ENCODE results near the gene APELA. TPM values are rescaled to one million over a fixed set of nuclear protein-coding genes. Genes with fewer than 3 reads are reported as not detected.

APELA gene
- total and polyA plus RNA-seq, 2 of the 13 experiments (the other 11 are each of a cell fraction or from before 2014, with no cell fraction given): not detected

- TF ChIP-seq GMEB2 (CRISPR knock-in tag; IDR thresholded peaks at IDR 0.05; ENCODE audit: low read depth): no peak
- TF ChIP-seq MXD4 (CRISPR knock-in tag; IDR thresholded peaks at IDR 0.05): no peak
- TF ChIP-seq JARID2 (CRISPR knock-in tag; IDR thresholded peaks at IDR 0.05; ENCODE audit: insufficient replicate concordance): no peak
- TF ChIP-seq, protein P1, sequence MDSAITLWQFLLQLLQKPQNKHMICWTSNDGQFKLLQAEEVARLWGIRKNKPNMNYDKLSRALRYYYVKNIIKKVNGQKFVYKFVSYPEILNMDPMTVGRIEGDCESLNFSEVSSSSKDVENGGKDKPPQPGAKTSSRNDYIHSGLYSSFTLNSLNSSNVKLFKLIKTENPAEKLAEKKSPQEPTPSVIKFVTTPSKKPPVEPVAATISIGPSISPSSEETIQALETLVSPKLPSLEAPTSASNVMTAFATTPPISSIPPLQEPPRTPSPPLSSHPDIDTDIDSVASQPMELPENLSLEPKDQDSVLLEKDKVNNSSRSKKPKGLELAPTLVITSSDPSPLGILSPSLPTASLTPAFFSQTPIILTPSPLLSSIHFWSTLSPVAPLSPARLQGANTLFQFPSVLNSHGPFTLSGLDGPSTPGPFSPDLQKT (CRISPR knock-in tag; IDR thresholded peaks at IDR 0.05; ENCODE audit: borderline replicate concordance): no peak
- TF ChIP-seq KLF11 (CRISPR knock-in tag; IDR thresholded peaks at IDR 0.05): no peak
- no peak for TF ChIP-seq SAFB2 (CRISPR knock-in tag; IDR thresholded peaks at IDR 0.05; ENCODE audit: borderline replicate concordance, low read depth)
Measured at GRCh38 chr4:164856396-164856795, 20.6 kb upstream of the APELA start (continued).

DNA sequence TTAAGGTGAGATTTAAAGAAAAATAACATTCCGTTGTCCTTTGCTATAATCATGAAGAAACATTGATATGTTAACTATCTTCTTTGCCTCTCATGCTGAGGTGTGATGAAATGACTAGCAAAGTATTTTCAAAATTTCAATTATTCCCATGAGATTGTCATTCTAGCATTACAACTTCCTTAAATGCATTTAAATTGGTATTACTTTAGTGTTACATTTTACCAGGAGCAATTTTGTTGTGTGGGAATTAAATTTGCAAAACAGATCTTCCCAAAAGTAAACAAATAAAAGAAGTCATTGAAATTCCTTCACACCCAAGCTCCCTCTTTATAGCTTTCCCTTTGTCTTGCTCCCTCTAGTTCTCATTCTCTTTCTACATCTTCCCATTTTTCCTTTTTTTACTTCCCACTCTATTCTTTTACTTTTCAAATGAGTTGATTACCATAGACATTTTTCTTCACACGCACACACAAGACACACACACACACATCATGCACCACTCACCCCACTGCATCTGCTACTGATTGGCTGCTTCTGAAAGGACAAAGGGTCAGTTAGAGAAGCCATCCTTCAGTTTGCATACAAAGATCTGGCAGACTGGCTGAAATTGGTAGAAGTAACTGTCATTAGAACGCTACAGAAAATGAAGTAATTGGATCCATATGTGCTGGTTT lies 10.0 kb upstream of the APELA start:
- no TSS peak for BruUV-seq (replicated peaks)
- no peak for FAIRE-seq
- TF ChIP-seq BRCA1 (CRISPR knock-in tag; IDR thresholded peaks at IDR 0.05) (no peak), ZNF432 (CRISPR knock-in tag; IDR thresholded peaks at IDR 0.05; ENCODE audit: borderline replicate concordance) (no peak), ZNF343 (CRISPR knock-in tag; IDR thresholded peaks at IDR 0.05) (no peak), ZNF503 (CRISPR knock-in tag; IDR thresholded peaks at IDR 0.05) (no peak), TBX2 (CRISPR knock-in tag; IDR thresholded peaks at IDR 0.05; ENCODE audit: borderline replicate concordance) (no peak)
- TF ChIP-seq, protein P2, sequence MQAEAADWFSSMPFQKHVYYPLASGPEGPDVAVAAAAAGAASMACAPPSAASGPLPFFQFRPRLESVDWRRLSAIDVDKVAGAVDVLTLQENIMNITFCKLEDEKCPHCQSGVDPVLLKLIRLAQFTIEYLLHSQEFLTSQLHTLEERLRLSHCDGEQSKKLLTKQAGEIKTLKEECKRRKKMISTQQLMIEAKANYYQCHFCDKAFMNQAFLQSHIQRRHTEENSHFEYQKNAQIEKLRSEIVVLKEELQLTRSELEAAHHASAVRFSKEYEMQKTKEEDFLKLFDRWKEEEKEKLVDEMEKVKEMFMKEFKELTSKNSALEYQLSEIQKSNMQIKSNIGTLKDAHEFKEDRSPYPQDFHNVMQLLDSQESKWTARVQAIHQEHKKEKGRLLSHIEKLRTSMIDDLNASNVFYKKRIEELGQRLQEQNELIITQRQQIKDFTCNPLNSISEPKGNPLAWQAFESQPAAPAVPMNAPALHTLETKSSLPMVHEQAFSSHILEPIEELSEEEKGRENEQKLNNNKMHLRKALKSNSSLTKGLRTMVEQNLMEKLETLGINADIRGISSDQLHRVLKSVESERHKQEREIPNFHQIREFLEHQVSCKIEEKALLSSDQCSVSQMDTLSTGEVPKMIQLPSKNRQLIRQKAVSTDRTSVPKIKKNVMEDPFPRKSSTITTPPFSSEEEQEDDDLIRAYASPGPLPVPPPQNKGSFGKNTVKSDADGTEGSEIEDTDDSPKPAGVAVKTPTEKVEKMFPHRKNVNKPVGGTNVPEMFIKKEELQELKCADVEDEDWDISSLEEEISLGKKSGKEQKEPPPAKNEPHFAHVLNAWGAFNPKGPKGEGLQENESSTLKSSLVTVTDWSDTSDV (CRISPR knock-in tag; IDR thresholded peaks at IDR 0.05): no peak
- TF ChIP-seq, protein P3, sequence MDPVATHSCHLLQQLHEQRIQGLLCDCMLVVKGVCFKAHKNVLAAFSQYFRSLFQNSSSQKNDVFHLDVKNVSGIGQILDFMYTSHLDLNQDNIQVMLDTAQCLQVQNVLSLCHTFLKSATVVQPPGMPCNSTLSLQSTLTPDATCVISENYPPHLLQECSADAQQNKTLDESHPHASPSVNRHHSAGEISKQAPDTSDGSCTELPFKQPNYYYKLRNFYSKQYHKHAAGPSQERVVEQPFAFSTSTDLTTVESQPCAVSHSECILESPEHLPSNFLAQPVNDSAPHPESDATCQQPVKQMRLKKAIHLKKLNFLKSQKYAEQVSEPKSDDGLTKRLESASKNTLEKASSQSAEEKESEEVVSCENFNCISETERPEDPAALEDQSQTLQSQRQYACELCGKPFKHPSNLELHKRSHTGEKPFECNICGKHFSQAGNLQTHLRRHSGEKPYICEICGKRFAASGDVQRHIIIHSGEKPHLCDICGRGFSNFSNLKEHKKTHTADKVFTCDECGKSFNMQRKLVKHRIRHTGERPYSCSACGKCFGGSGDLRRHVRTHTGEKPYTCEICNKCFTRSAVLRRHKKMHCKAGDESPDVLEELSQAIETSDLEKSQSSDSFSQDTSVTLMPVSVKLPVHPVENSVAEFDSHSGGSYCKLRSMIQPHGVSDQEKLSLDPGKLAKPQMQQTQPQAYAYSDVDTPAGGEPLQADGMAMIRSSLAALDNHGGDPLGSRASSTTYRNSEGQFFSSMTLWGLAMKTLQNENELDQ (CRISPR knock-in tag; IDR thresholded peaks at IDR 0.05; ENCODE audit: borderline replicate concordance): no peak

More for the DNA sequence above, 10.0 kb upstream of the APELA start:
- POLR2A ChIA-PET: no interaction called here
- H3K4me2 ChIP-seq (ENCODE audit: low read depth, low read length): no peak overlapping the region
- H3K79me2 ChIP-seq (ENCODE audit: insufficient read depth, low read length): no peaks in the 10 kb centered on the region
- H3K36me3 ChIP-seq (replicated peaks in 1 of 2; ENCODE audit: control insufficient read depth in 1 of 2, insufficient read depth in 2 of 2, low read length in 2 of 2): no peaks in the 10 kb centered on the region
- in situ Hi-C loops (cut with HindIII; ENCODE audit: extremely low pct_ligation_motif_present, low pct_unique_long_range_greater_than_20kb) (no loop called here), intact Hi-C loops (cut with micrococcal nuclease; ENCODE audit: unreplicated experiment) (no loop called here)
- no peak overlapping the region for H3K27ac ChIP-seq (ENCODE audit: extremely low read length, insufficient read depth, low read length)
- H3K4me1 ChIP-seq (ENCODE audit: insufficient read depth, low read length): no peaks in the 10 kb centered on the region
- H3K27me3 ChIP-seq (ENCODE audit: control insufficient read depth in 1 of 2, insufficient read depth in 2 of 2, low read length in 2 of 2): no peaks in the 10 kb centered on the region
- no peaks in the 10 kb centered on the region for H4K20me1 ChIP-seq (ENCODE audit: insufficient read depth, low read length)
- WGBS (ENCODE audit: low lambda C conversion rate): 17% methylated on average over 3 of the region's 3 CpGs
- no peak overlapping the region for H3K4me3 ChIP-seq (replicated peaks in 1 of 3; ENCODE audit: insufficient read depth in 1 of 3, low read depth in 2 of 3, low read length in 3 of 3)
- no peak for DNase-seq (ENCODE audit: low spot score)
- no peak overlapping the region for H3K9ac ChIP-seq (ENCODE audit: insufficient read depth, low read depth, low read length)
- no peak for ATAC-seq
- H2AFZ ChIP-seq (ENCODE audit: low read length): no peak overlapping the region
- CTCF ChIA-PET (ENCODE audit: low intra/inter-chr PET ratio, low total read pairs): no interaction called here
- no peaks in the 10 kb centered on the region for H3K9me3 ChIP-seq (ENCODE audit: low read length)

Data from HepG2 (cell line).